ENCODE data around the gene WEE1.

DNA sequence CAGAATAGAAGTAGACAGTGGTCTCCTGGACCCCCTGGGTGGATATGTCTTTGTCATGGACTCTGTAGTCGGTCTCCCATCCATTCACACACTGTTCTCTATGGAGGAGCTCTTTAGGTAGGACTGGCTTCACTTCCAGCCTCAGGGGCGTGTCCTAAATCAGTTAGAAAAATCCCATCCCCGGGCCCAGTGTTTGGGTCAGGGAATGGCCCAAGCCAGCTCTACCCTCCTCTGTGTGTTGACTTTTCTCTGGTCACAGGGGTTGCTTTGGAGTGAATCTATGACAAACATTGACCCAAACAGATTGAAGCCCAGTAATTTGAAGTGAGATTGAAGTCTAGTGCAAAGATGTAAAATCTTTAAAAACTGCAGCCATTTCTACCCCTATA lies 34.0 kb downstream of the WEE1 start:
- TF ChIP-seq TOX (CRISPR knock-in tag; IDR thresholded peaks at IDR 0.05; ENCODE audit: borderline replicate concordance): no peak
- TF ChIP-seq ZNF70 (CRISPR knock-in tag; IDR thresholded peaks at IDR 0.05): no peak
- no peak for TF ChIP-seq OSR1 (CRISPR knock-in tag; IDR thresholded peaks at IDR 0.05)
